GM20000 (cell line): ENCODE results near the gene VPS16.

Experiments used
- DNase-seq: peaks from one replicate; pipeline ENCODE4 v3.0.0; 2012; ENCODE audit warnings: low spot score
- TF ChIP-seq, protein P1 (sequence below): IDR thresholded peaks from 2 replicates; pipeline ENCODE4 v1.5.1; 2012; ENCODE audit warnings: mild to moderate bottlenecking, control low read depth; ENCODE audit errors: extremely low read depth, missing control alignments

Gene VPS16

DNA sequence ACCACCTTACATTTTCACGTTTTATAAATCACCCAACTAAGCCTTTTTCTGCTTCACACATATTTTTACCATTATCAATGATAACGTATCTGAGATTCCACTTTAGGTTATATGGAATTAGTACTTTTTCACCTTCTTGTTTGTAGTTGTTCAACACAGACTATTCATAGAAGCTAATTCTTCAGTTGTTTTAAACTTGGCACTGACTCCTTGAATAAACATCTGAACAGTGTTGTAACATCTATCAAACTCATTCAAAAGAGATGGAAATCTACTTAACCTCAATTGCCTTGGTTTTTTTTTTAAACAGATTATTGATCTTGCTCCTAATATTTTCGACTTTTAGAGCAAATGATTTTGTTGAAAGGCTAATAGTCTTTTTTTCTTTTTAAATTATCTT, 67.0 kb downstream of the VPS16 start:
- DNase-seq: no peak
- TF ChIP-seq, protein P1, sequence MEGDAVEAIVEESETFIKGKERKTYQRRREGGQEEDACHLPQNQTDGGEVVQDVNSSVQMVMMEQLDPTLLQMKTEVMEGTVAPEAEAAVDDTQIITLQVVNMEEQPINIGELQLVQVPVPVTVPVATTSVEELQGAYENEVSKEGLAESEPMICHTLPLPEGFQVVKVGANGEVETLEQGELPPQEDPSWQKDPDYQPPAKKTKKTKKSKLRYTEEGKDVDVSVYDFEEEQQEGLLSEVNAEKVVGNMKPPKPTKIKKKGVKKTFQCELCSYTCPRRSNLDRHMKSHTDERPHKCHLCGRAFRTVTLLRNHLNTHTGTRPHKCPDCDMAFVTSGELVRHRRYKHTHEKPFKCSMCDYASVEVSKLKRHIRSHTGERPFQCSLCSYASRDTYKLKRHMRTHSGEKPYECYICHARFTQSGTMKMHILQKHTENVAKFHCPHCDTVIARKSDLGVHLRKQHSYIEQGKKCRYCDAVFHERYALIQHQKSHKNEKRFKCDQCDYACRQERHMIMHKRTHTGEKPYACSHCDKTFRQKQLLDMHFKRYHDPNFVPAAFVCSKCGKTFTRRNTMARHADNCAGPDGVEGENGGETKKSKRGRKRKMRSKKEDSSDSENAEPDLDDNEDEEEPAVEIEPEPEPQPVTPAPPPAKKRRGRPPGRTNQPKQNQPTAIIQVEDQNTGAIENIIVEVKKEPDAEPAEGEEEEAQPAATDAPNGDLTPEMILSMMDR: no peak

DNA sequence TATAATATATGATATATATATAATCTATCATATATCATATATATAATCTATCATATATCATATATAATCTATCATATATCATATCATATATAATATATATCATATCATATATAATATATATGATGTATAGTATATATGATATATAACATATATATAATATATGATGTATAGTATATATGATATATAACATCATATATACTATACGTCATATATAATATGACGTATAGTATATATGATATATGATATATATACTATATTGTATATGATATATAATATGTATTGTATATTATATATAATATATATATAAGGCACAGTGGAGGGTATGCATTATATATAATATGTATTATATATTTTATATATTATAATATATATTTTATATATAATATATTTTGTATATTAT, 69.4 kb downstream of the VPS16 start:
- TF ChIP-seq, protein P1: no peak

DNA sequence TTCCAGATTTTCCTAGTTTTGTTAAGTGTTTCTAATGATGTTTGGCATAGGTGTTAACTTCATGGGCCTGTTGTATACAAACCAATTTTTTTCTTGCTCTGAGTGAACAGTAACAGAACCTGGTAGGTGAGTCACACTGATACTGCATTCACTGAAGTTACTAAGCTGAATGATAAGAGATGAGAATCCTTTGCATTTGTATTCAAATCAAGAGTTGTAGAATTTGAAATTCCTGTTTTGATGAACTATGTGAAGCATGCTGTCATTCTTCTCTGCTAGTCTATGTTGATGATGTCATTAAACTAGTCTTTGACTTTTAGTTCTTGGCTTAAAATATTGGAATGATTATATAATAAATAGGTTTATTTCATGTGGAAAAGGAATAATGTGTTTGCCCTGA, 70.7 kb downstream of the VPS16 start:
- DNase-seq: no peak
- TF ChIP-seq, protein P1: no peak

More for the DNA sequence above, 69.4 kb downstream of the VPS16 start:
- no peak for DNase-seq

DNA sequence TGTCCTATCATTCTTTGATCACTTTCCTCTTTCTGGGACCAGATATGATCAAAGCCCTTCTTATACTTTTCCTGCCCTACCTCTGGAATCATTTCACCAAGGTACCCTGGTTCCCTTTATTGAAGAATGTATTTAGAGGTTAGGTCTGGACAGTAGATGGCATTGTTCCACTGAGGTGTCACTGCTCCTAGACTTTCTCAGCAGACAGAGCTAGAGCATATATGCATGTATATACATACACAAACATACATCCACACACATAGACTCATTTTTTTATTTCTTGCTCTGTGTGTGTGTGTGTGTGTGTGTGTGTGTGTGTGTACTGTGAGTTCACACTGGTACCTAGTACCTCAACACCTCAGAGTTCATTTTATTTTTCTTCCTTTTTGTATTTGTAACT, 73.6 kb downstream of the VPS16 start:
- TF ChIP-seq, protein P1: no peak
- DNase-seq: peak; percentile 14
